GM15510 (cell line): ENCODE results near the gene INPP5K.

Experiments used
- POLR2A ChIP-seq: IDR thresholded peaks from 3 replicates; pipeline ENCODE4 v1.6.1; 2011; ENCODE audit warnings: borderline replicate concordance; ENCODE audit not compliant: insufficient read length; ENCODE audit errors: extremely low read depth

The INPP5K gene

DNA sequence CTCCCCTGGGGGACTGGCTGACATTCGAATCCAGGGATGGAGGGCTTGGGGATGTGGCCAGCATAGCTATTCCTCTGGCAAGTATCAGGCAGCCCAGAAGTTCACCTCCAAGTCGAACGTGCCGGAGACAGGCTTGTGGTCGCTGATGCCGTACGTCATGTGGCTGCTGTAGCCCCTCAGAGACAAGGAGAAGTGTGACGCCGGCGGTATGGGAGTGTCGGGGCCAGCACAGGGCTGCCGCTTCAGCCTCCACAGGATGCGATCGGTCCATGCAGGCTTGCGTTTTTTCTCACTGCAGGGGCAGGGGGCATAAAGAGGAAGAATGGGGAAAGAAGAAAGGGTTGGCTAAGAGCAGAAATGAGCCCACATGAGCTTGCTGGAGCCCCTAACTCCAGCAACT lies 18.6 kb downstream of the INPP5K start:
- no peak for TF ChIP-seq POLR2A

DNA sequence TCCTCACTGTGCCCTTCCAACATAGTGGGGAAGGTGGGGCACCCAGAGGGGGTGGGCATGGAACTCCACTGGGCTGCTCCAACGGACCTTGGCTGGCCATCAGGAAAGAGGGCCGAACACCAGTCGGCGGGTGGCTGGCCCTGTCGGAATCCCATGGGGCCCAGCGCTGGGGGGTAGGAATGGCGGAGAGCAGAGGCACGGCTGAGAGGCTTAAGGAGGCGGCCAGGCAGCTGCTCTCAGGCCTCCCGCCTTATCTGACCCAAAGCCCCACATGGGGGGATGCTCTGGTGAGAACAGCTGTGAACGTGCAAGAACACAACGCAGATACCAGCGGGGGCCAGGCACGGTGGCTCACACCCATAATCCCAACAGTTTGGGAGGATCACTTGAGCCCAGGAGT lies 19.5 kb downstream of the INPP5K start:
- TF ChIP-seq POLR2A = no peak

DNA sequence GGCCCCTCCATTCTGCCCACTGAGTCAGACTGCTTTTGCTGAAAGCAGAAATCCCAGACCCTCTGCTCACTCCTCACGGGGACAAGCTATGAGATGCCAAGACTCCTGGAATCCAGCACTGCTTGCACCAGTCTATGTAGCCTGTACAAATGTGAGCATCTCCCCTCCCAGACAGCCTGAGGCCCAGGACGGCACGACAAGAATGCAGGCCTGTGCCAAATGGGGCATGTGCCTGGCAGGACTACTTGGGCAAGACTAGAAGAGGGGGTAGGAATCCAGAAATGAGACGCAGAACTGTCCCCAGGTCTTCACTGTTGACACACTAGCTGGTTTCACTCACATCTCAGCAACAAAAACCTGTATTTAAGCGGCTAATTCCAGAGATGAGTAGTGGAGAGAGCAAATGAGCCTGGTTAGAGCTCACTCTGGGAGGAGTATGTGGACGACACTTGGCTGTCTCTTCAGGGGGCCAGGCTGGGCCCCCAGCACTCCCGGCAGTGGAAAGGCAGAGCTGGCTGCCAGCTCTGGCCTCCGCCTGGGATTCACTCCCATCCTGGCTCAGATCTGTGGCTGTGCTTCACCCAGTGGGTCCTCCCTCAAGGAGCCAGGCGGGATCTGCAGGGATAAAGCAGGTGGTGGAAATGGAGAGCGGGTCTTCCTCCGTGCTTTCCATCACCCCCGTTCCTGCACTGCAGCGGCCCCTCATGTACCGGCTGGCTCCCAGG lies 21.0 kb downstream of the INPP5K start:
- no peak for TF ChIP-seq POLR2A

DNA sequence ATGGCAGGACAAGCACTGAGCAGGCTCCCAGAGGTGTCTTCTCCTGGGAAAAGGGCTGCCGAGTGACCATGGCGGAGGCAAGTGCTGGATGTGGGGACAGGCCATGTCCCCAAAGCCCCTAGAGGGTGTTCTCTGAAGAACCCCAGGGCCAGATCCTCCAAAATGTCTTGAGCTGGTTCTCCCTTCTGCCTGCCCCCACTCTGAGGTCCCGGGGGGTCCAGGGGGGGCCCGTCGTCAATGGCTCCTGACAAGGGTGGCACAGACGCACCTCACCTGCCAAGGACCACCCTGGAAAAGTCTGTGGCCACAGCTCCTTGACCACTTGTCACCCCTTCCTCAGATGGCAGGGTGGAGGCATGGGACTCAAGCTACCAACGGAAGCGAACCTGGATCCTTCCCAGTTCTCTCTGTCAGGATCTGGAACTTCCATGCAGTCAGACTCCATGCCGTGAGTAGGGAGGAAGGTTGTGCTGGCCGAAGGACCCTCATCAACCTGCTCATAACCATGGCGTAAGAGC lies 21.6 kb downstream of the INPP5K start:
- no peak for TF ChIP-seq POLR2A

DNA sequence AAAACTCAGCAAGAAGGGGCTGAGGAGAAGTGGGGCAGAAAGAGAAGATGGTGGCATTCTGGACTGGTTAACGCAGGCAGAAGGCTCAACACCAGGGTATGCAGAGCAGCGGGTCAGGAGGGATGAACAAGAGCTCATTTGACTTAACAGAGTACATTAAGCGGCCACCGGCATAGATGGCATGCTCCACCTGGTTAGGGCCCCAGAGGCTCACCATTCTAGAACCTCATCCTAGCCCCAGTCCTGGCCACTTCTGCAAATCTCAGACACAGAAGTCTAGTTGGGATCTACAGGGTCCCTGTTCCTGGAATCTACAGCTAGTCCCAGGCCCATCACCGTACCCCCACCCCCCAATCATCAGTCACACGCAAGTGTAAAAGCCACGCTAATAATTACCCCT lies 22.2 kb downstream of the INPP5K start:
- no peak for TF ChIP-seq POLR2A

DNA sequence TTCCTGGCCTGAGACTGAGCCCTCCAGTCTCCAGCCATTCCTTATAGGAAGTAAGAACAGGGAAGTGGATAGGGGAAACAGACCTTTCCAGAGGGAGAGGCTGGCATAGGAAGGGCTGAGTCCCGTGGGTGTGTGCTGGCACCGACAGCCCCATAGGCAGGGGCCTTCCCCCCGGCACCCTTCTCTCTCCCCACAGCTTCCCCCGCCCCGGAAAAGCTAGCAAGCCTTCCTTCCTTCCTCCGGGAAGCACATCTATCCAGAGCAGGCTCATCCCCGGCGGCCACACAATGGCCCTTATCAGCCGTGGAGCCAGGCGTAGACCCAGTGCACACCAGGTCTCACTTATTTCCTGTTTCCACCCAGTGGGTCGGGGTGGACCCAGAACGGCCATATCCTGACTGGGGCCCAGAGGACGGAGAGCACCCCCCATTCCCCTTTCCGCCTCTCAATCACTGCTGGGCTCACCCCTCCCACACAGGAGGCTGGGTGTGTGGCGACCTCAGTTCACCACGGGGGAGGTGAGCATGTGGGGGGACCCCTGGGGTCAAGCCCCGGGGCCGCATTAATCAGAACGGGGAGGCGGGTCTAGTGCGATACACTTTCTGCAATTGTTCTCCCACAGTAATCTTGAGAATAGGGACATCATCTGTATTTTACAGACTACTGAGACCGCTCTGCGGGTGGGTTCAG lies 23.0 kb downstream of the INPP5K start:
- TF ChIP-seq POLR2A = no peak

DNA sequence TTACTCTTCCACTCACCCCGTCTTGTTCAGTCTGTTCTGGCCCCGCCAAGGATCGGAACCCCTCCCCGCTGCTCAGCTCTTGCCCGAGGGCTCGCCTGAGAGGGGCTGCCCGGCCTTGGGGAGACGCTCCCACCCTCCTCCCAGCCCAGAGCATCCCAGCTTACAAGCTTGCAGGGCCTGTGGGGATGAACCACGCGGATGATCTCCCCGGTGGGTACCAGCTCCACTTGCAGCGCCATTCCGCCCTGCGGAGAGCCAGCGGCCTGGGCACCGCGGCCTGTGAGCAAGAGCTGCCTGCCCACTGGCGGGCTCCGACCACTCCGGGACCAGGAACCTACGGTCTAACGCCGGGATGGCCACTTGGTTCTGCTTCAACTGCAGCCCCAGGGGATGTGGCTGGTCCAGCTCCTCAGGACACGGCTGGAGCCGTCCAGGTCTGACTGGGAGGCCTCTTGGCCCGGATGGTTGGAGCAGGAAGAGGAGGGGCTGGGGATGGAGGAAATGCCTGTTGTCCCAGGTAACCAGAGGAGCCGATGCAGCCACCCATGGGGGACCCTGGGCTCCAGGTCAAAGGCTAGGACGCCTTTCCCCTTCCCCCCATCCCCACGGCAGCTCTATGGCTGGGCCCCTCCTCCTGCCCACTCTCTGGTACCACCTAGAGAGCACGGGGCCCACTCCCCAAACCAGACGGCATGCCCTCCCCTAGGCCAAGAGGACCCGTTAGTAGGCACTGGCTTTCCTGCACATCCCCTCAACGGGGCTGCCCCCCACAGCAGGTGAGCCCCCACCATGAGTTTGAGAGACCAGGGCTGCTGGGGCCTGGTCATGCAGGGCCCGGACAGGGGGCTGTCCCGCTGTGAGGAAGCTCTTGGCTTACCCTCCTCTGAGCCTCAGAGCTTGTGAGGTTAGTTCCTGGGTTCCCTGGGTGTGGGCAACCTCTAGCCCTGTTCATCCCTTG lies 23.9 kb downstream of the INPP5K start, which contains the start of gene MYO1C:
MYO1C (minus strand) TSS at position 438 of the 958 bp plus-strand sequence; CDS start at position 239, 199 bp downstream.
- TF ChIP-seq POLR2A = no peak

DNA sequence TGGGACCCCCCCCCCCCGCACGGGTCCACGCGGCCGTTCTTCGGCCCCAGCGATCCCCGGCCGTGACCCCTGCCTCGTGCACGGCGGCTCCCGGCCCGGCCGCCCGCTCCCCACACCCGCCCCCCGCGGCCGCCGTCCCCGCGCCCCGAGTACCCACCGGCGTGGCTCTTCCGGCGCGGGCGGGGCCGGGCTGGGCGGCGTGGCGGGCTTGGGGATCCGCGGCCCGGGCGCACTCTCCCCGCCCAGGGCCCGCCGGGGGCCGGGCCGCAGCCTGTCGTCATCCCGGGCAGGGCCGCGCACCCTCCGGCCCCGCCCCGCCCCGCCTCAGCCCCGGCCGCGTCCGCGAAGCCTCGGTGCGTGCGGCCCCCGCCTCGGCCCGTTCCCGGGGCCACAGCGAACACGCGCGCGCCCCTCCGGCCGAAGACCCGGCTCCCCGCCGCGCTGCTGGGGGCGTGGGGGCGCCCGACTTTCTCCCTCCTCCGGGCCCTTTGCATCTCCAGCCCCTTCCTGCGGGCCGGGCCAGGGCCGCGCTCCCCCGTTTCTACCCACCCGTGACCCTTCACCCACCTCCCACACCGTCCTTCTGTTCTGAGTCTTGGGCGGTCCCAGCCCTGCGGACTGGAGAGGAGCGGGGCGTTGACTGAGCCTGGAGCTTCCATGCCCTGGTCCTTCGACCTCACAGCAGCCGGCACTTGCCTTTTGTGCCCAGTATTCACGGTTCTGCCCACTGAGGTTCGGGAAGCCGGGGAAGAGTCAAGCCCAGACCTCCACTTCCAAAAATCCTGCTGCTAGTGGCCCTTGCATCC lies 24.8 kb downstream of the INPP5K start:
- TF ChIP-seq POLR2A = peak; percentile 4

DNA sequence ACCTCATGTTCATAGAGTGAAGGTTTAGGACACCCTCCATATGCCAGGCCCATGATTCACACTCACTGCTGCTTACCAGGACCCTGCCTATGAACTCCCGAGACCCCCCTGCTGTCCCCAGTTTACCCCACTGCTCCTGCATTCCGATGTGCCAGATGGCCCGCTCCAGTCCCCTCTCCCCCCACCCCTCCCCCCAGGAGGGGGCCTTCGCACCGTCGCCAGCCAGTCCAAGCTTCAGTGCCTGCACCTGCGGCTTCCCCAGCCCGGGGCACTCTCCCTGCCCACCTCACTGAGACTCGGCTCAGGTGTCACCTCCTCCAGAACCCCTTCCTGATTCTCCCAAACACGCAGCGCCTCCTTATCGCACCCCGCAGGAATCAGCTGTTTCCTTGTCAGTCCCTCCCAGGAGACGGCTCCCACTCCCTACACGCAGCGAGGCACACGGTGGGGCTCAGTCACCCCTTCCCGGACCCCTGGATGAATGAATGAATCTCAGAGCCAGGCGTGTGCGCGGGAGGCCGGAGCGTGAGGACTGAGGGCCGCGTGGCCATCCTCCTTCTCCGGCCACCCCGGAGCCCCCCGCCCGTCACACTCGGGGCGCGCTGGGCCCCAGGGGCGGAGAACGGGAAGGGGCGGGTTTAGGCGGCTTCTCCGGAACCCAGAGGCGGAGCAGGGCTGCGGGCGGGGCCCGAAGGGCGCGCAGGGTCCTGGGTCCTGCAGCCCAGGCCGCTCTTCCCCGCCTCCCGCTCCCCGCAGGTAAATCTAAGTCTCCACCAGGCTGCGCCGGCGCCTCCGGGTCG lies 25.6 kb downstream of the INPP5K start:
- TF ChIP-seq POLR2A = peak; percentile 71

DNA sequence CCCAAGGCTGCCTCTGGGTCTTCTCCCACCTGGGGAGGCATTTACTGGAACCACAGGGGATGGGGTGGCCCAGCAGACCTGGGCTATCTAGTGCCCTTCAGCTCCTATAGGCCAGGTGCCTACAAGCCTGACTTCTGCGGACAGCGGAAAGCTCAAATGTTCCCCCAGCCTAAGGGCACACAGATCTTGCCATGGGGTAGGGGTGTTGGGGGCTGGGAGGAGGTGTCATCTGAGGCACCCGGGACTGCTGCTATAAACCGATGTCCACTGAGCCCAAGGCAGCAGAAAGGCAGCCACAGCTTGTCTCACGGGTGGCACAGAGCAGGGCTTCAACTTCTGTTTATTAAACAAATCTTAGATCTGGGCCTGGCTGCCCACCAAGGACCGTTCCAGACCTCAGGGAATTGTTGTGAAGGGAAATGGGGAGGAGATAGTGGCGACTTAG lies 27.6 kb downstream of the INPP5K start:
- no peak for TF ChIP-seq POLR2A

DNA sequence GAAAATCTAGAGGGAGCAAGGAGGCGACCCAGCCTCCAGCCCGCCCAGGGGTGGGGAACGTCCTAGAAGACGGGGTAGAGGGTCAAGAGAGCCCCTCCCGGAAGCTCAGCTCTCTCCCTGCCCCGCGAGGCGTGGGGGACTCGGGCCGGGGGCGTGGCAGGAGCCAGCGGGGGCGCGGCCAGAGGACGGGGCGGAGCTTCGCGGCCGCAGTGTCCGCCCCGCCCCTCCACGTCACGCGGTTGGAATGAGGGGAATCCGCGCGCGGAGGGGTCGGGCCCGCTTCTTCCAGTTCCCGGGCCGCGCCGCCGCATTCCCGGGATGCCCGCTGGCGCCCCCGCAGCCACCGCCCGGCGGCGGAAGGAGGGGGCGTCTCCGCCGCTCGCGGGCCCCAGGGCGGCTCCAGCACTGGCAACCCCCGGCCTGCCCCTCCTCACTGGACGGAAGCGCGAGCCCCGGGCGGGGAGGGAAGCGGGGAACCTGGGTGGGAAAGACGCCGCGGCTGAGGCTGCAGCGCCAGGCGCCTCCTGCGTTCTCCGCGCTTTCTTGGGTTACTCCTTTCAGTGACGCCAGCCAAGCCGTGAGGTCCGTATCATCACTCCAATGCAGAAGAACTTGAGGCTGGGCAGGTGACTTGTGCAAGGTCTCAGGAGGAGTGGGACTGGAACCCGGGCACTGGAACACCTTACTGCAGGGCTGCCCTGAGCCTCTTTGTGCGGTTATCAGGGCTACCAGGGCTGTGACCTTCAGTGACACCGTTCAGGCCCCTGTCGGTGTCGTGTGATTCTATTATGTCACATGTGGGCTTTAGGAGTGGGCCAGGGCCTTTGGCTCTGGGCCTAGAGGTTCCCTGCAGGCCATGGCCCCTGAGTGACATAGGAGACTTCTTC lies 28.2 kb downstream of the INPP5K start:
- peak; percentile 43 for TF ChIP-seq POLR2A
